ENCODE results near the gene ICAM1. TPM values are rescaled to one million over a fixed set of nuclear protein-coding genes. Genes with fewer than 3 reads are reported as not detected.

ICAM1 gene
- total RNA-seq, 1 experiment from 2014 or later: 1.7 TPM

DNA sequence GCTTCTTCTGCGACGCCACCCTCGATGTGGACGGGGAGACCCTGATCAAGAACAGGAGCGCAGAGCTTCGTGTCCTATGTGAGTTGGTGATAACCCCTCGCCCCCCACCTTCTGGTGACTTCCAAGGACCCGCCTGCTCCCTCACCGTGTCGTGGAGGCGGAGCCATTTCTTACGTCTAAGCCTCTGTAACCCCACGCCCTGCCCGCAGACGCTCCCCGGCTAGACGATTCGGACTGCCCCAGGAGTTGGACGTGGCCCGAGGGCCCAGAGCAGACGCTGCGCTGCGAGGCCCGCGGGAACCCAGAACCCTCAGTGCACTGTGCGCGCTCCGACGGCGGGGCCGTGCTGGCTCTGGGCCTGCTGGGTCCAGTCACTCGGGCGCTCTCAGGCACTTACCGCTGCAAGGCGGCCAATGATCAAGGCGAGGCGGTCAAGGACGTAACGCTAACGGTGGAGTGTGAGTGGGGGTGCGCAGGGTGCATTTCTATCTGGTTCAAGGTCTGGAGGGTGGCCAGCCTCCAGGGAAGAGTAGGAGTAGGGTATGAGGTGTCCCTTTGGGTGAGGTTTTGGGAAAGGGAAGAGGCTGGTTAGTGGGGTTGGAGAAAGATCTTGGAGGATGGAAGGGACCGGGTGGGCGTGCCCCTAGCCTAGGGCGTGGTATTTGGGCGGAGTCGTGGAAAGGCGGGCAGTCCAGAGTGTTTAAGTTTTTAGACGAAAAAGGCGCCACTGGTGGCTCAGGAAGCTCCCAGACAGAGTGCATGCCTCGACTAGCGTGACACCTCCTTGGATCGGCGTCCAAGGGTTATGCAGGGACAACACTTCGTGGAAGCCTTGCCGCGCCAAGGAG, 22.1 kb downstream of the ICAM1 start:
- H3K36me3 ChIP-seq (ENCODE audit: insufficient read depth, low read length, poor library complexity, severe bottlenecking): no peaks in the 10 kb centered on the region
- H3K9me3 ChIP-seq (ENCODE audit: low read depth, low read length, poor library complexity, severe bottlenecking): no peaks in the 10 kb centered on the region
- peaks cover 38% of the 10 kb centered on the region for H3K27me3 ChIP-seq (replicated peaks; ENCODE audit: insufficient read depth, low read depth, low read length, poor library complexity)
- peaks cover 45% of the 10 kb centered on the region for H3K4me1 ChIP-seq (ENCODE audit: insufficient read depth, low read length, poor library complexity, severe bottlenecking)
- peak overlapping the region; percentile 47 for H3K4me3 ChIP-seq (ENCODE audit: low read depth, low read length, poor library complexity, severe bottlenecking)
- POLR2A ChIA-PET (ENCODE audit: low non-redundant PET): no interaction called here
- H3K27ac ChIP-seq (ENCODE audit: low read depth, low read length, poor library complexity, severe bottlenecking): no peak overlapping the region
- no TSS peak for BruUV-seq (replicated peaks)
- TF ChIP-seq EZH2 (IDR thresholded peaks at IDR 0.05; ENCODE audit: borderline replicate concordance, low read depth, low read length, poor library complexity, severe bottlenecking): no peak
- TF ChIP-seq, protein P1, sequence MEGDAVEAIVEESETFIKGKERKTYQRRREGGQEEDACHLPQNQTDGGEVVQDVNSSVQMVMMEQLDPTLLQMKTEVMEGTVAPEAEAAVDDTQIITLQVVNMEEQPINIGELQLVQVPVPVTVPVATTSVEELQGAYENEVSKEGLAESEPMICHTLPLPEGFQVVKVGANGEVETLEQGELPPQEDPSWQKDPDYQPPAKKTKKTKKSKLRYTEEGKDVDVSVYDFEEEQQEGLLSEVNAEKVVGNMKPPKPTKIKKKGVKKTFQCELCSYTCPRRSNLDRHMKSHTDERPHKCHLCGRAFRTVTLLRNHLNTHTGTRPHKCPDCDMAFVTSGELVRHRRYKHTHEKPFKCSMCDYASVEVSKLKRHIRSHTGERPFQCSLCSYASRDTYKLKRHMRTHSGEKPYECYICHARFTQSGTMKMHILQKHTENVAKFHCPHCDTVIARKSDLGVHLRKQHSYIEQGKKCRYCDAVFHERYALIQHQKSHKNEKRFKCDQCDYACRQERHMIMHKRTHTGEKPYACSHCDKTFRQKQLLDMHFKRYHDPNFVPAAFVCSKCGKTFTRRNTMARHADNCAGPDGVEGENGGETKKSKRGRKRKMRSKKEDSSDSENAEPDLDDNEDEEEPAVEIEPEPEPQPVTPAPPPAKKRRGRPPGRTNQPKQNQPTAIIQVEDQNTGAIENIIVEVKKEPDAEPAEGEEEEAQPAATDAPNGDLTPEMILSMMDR (conservative IDR thresholded peaks at IDR 0.05; ENCODE audit: low read depth, low read length): no peak
- intact Hi-C loops (cut with micrococcal nuclease; ENCODE audit: unreplicated experiment): no loop called here
- CTCF ChIA-PET: no interaction called here
- DNase-seq (ENCODE audit: low spot score): peak; percentile 63

DNA sequence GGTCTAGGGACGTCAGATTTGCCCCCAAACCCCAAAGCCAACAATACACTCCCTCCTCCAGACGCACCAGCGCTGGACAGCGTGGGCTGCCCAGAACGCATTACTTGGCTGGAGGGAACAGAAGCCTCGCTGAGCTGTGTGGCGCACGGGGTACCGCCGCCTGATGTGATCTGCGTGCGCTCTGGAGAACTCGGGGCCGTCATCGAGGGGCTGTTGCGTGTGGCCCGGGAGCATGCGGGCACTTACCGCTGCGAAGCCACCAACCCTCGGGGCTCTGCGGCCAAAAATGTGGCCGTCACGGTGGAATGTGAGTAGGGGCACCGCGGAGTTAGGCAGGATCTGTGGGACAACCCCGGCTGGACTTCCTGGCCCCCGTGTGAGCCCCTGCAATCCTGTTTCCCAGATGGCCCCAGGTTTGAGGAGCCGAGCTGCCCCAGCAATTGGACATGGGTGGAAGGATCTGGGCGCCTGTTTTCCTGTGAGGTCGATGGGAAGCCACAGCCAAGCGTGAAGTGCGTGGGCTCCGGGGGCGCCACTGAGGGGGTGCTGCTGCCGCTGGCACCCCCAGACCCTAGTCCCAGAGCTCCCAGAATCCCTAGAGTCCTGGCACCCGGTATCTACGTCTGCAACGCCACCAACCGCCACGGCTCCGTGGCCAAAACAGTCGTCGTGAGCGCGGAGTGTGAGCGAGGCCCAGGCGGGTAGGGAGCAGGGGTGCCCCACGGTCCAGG, 22.9 kb downstream of the ICAM1 start:
- no peaks in the 10 kb centered on the region for H3K36me3 ChIP-seq (ENCODE audit: insufficient read depth, low read length, poor library complexity, severe bottlenecking)
- DNase-seq (ENCODE audit: low spot score): no peak
- H3K9me3 ChIP-seq (ENCODE audit: low read depth, low read length, poor library complexity, severe bottlenecking): no peaks in the 10 kb centered on the region
- CTCF ChIA-PET: no interaction called here
- no peak overlapping the region for H3K4me3 ChIP-seq (ENCODE audit: low read depth, low read length, poor library complexity, severe bottlenecking)
- TF ChIP-seq, protein P1 (conservative IDR thresholded peaks at IDR 0.05; ENCODE audit: low read depth, low read length): no peak
- no peak for TF ChIP-seq EZH2 (IDR thresholded peaks at IDR 0.05; ENCODE audit: borderline replicate concordance, low read depth, low read length, poor library complexity, severe bottlenecking)
- no peak overlapping the region for H3K27ac ChIP-seq (ENCODE audit: low read depth, low read length, poor library complexity, severe bottlenecking)
- BruUV-seq (replicated peaks): no TSS peak
- intact Hi-C loops (cut with micrococcal nuclease; ENCODE audit: unreplicated experiment): no loop called here
- H3K4me1 ChIP-seq (ENCODE audit: insufficient read depth, low read length, poor library complexity, severe bottlenecking): peaks cover 41% of the 10 kb centered on the region
- peaks cover 38% of the 10 kb centered on the region for H3K27me3 ChIP-seq (replicated peaks; ENCODE audit: insufficient read depth, low read depth, low read length, poor library complexity)
- POLR2A ChIA-PET (ENCODE audit: low non-redundant PET): interaction anchor here (0.6 kb wide), 1 partner anchor 12 kb away, joined by 6 read pairs; no protein-coding TSS in a partner anchor

GRCh38 chr19:10294368-10294697, 23.4 kb downstream of the ICAM1 start:
- BruUV-seq (replicated peaks): no TSS peak
- no peak for DNase-seq (ENCODE audit: low spot score)
- H3K27me3 ChIP-seq (replicated peaks; ENCODE audit: insufficient read depth, low read depth, low read length, poor library complexity): peaks cover 38% of the 10 kb centered on the region
- ChIA-PET POLR2A (ENCODE audit: low non-redundant PET) (no interaction called here), CTCF (no interaction called here)
- no peaks in the 10 kb centered on the region for H3K9me3 ChIP-seq (ENCODE audit: low read depth, low read length, poor library complexity, severe bottlenecking)
- H3K36me3 ChIP-seq (ENCODE audit: insufficient read depth, low read length, poor library complexity, severe bottlenecking): no peaks in the 10 kb centered on the region
- intact Hi-C loops (cut with micrococcal nuclease; ENCODE audit: unreplicated experiment): no loop called here
- TF ChIP-seq, protein P1 (conservative IDR thresholded peaks at IDR 0.05; ENCODE audit: low read depth, low read length): peak; percentile 26; the same call in 1 of the 2 replicates
- TF ChIP-seq EZH2 (IDR thresholded peaks at IDR 0.05; ENCODE audit: borderline replicate concordance, low read depth, low read length, poor library complexity, severe bottlenecking): no peak
- no peak overlapping the region for H3K4me3 ChIP-seq (ENCODE audit: low read depth, low read length, poor library complexity, severe bottlenecking)
- H3K4me1 ChIP-seq (ENCODE audit: insufficient read depth, low read length, poor library complexity, severe bottlenecking): peaks cover 36% of the 10 kb centered on the region
- H3K27ac ChIP-seq (ENCODE audit: low read depth, low read length, poor library complexity, severe bottlenecking): no peak overlapping the region
